ENCODE results near the gene KIF17.
A peak's percentile ranks its signal among the peaks of the same experiment; 100 is the strongest.

KIF17 gene

GRCh38 chr1:20717452-20718342 lies at the start of gene KIF17:
Gene KIF17 (minus strand): TSS chr1:20718007. CDS start chr1:20717706, 301 bp downstream.
- DNase-seq: peak; percentile 59 to 65

- no peak for DNase-seq
These were observed 49.5 kb upstream of the KIF17 start for GRCh38 chr1:20767271-20767670.

GRCh38 chr1:20763417-20763816 lies 45.6 kb upstream of the KIF17 start:
- no peak for DNase-seq

GRCh38 chr1:20760322-20760721 lies 42.5 kb upstream of the KIF17 start:
- no peak for DNase-seq

- DNase-seq: no peak
These were observed 35.8 kb upstream of the KIF17 start for GRCh38 chr1:20753589-20753988.

- no peak for DNase-seq
These were observed 33.7 kb upstream of the KIF17 start for GRCh38 chr1:20751462-20751990.

GRCh38 chr1:20742671-20743070 lies 24.9 kb upstream of the KIF17 start:
- no peak for DNase-seq

- DNase-seq: no peak
These were observed 23.0 kb upstream of the KIF17 start for GRCh38 chr1:20740781-20741180.

- DNase-seq: no peak
These were observed 21.4 kb upstream of the KIF17 start for GRCh38 chr1:20739225-20739624.

- DNase-seq: no peak
These were observed 17.8 kb upstream of the KIF17 start for GRCh38 chr1:20735581-20736111.

- DNase-seq: no peak
These were observed 15.7 kb upstream of the KIF17 start for GRCh38 chr1:20733360-20733975.

GRCh38 chr1:20732588-20733359 lies 15.0 kb upstream of the KIF17 start, which contains the start of gene SH2D5:
Gene SH2D5 (minus strand): TSS chr1:20732703. CDS start chr1:20728044, 4,659 bp downstream.
- peak; percentile 72 for DNase-seq

- peak; percentile 48 to 61 for DNase-seq
These were observed 14.3 kb upstream of the KIF17 start for GRCh38 chr1:20732071-20732587.

GRCh38 chr1:20731057-20731991 lies 13.5 kb upstream of the KIF17 start:
- DNase-seq: peak in 1 of 2 donors; percentile 15

- no peak for DNase-seq
These were observed 12.9 kb upstream of the KIF17 start for GRCh38 chr1:20730690-20731056.

- DNase-seq: no peak
These were observed 12.3 kb upstream of the KIF17 start for GRCh38 chr1:20729990-20730689.

- no peak for DNase-seq
These were observed 11.5 kb upstream of the KIF17 start for GRCh38 chr1:20729155-20729931.

- no peak for DNase-seq
These were observed 10.8 kb upstream of the KIF17 start for GRCh38 chr1:20728371-20729154.

- no peak for DNase-seq
These were observed 10.0 kb upstream of the KIF17 start for GRCh38 chr1:20727746-20728316.
